ENCODE measurements around the gene UMPS. TPM values are rescaled to one million over a fixed set of nuclear protein-coding genes. Genes with fewer than 3 reads are reported as not detected.
A peak's percentile ranks its signal among the peaks of the same experiment; 100 is the strongest.

Gene UMPS
- polyA plus RNA-seq, 2 of the 4 experiments (the other 2 are of a cell fraction) = 53.0 to 64.4 TPM

GRCh38 chr3:124707656-124708062 lies 22.6 kb upstream of the UMPS start:
- no peak overlapping the region for H3K4me2 ChIP-seq
- H3K9me3 ChIP-seq = peaks cover 6% of the 10 kb centered on the region; the same call in 1 of the 3 replicates
- no peak overlapping the region for H3K27ac ChIP-seq
- ATAC-seq (no peak), DNase-seq (ENCODE audit: low read depth in 1 of 2, low spot score in 1 of 2) (no peak), FAIRE-seq (no peak)
- H3K4me3 ChIP-seq = no peak overlapping the region
- no peak for TF ChIP-seq TFCP2L1 (CRISPR knock-in tag; IDR thresholded peaks at IDR 0.05)
- no peak for TF ChIP-seq BHLHE40 (IDR thresholded peaks at IDR 0.05; ENCODE audit: low read depth, low read length)
- TF ChIP-seq HOXB13 (CRISPR knock-in tag; IDR thresholded peaks at IDR 0.05; ENCODE audit: low read depth) = no peak
- TF ChIP-seq TP53 (CRISPR knock-in tag; IDR thresholded peaks at IDR 0.05) = no peak
- TF ChIP-seq HEYL (CRISPR knock-in tag; IDR thresholded peaks at IDR 0.05) = no peak
- no peak for TF ChIP-seq MAFK (IDR thresholded peaks at IDR 0.05; ENCODE audit: partially characterized antibody)
- TF ChIP-seq, protein P1, sequence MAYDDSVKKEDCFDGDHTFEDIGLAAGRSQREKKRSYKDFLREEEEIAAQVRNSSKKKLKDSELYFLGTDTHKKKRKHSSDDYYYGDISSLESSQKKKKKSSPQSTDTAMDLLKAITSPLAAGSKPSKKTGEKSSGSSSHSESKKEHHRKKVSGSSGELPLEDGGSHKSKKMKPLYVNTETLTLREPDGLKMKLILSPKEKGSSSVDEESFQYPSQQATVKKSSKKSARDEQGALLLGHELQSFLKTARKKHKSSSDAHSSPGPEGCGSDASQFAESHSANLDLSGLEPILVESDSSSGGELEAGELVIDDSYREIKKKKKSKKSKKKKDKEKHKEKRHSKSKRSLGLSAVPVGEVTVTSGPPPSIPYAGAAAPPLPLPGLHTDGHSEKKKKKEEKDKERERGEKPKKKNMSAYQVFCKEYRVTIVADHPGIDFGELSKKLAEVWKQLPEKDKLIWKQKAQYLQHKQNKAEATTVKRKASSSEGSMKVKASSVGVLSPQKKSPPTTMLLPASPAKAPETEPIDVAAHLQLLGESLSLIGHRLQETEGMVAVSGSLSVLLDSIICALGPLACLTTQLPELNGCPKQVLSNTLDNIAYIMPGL (CRISPR knock-in tag; IDR thresholded peaks at IDR 0.05; ENCODE audit: borderline replicate concordance) = no peak
- no peak for TF ChIP-seq RCOR1 (IDR thresholded peaks at IDR 0.05; ENCODE audit: low read depth, low read length)
- no peak for TF ChIP-seq HOXB5 (CRISPR knock-in tag; IDR thresholded peaks at IDR 0.05)
- no peak for TF ChIP-seq USF2 (IDR thresholded peaks at IDR 0.05)
- no peak for TF ChIP-seq JUN (IDR thresholded peaks at IDR 0.05)
- TF ChIP-seq HDAC2 (IDR thresholded peaks at IDR 0.05) = no peak
- TF ChIP-seq HES2 (IDR thresholded peaks at IDR 0.05) = no peak
- TF ChIP-seq MAX (IDR thresholded peaks at IDR 0.05) = no peak
- no peak for TF ChIP-seq NPAS2 (CRISPR knock-in tag; IDR thresholded peaks at IDR 0.05; ENCODE audit: borderline replicate concordance)
- TF ChIP-seq E2F6 (IDR thresholded peaks at IDR 0.05; ENCODE audit: borderline replicate concordance, low read depth) = no peak
- no peak for TF ChIP-seq RFX5 (IDR thresholded peaks at IDR 0.05)
- no peak for TF ChIP-seq SREBF2 (IDR thresholded peaks at IDR 0.05)
- no peak for TF ChIP-seq KDM5A (IDR thresholded peaks at IDR 0.05)
- no peak for TF ChIP-seq CBX2 (IDR thresholded peaks at IDR 0.05; ENCODE audit: borderline replicate concordance, low read depth)
- no peaks in the 10 kb centered on the region for H3K4me1 ChIP-seq
- CTCF ChIA-PET = interaction anchor here (0.9 to 1.5 kb wide), 4 partner anchors 9 to 21 kb away, joined by 3 to 6 read pairs (median 3); no protein-coding TSS in a partner anchor
- POLR2A ChIA-PET = no interaction called here
- 72% methylated on average over 1 of the region's 1 CpG for WGBS (ENCODE audit: missing lambda C conversion rate)

DNA sequence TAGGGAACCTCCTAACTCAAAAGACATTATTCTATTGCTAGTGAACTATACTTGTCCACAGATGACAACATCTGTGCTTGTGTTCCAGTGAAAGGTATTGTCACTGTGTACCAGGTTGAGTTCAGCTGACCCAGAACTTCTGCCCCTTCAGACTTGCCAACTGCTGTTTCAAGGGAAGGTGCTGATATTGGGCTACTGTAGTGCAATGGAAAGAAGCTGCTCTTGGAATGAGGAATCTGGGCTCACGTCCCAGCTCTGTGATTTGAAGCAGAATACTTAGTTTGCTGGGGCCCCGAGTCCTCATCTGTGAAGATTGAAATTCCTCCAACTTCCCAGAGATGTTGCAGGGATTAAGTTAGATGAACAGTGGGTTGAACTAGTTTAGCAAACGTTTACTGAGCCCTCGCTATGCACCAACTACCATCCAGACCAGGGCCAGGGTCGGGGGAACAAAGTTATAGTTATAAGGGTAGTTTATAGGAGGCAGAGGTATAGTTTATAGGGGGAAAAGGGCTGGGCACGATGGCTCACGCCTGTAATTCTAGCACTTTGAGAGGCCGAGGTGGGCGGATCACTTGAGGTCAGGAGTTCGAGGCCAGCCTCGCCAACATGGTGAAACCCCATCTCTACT lies 15.9 kb upstream of the UMPS start:
- Histone ChIP-seq H3K4me1 (no peaks in the 10 kb centered on the region), H3K4me2 (no peak overlapping the region), H3K4me3 (no peak overlapping the region), H3K9me3 (no peaks in the 10 kb centered on the region), H3K27ac (no peak overlapping the region)
- ChIA-PET POLR2A (interaction anchor here (1.2 kb wide), 1 partner anchor 16 kb away, joined by 6 read pairs; the partner anchor contains the start of gene UMPS), CTCF (no interaction called here)
- no peak for FAIRE-seq
- TF ChIP-seq, protein P2, sequence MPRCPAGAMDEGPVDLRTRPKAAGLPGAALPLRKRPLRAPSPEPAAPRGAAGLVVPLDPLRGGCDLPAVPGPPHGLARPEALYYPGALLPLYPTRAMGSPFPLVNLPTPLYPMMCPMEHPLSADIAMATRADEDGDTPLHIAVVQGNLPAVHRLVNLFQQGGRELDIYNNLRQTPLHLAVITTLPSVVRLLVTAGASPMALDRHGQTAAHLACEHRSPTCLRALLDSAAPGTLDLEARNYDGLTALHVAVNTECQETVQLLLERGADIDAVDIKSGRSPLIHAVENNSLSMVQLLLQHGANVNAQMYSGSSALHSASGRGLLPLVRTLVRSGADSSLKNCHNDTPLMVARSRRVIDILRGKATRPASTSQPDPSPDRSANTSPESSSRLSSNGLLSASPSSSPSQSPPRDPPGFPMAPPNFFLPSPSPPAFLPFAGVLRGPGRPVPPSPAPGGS (IDR thresholded peaks at IDR 0.05) = no peak
- TF ChIP-seq HDAC2 (IDR thresholded peaks at IDR 0.05) (no peak), HOXB13 (CRISPR knock-in tag; IDR thresholded peaks at IDR 0.05; ENCODE audit: low read depth) (no peak), JUN (IDR thresholded peaks at IDR 0.05) (no peak), RCOR1 (IDR thresholded peaks at IDR 0.05; ENCODE audit: low read depth, low read length) (no peak), NFE2L2 (conservative IDR thresholded peaks at IDR 0.05; ENCODE audit: low read length) (no peak), CBX8 (IDR thresholded peaks at IDR 0.05) (no peak), GATA3 (IDR thresholded peaks at IDR 0.05; ENCODE audit: borderline replicate concordance) (no peak), HOXB5 (CRISPR knock-in tag; IDR thresholded peaks at IDR 0.05) (no peak)
- no peak for DNase-seq (ENCODE audit: low read depth in 1 of 2, low spot score in 1 of 2)
- ATAC-seq = peak in 1 of 2 experiments; percentile 13; a peak in 1 of 6 replicates
- 40% methylated on average over 11 of the region's 11 CpGs for WGBS (ENCODE audit: missing lambda C conversion rate)
